ENCODE measurements around the gene SKIC2. TPM values are rescaled to one million over a fixed set of nuclear protein-coding genes. Genes with fewer than 3 reads are reported as not detected.
"Not testable (repeated sequence)": the region's sequence is repeated elsewhere in the genome, so short reads cannot be mapped to it uniquely, and the experiment has no call there.

SKIC2 gene
- total and polyA plus RNA-seq, 4 donors, result 26.7 to 188 (median 72.0) TPM

GRCh38 chr6:31969712-31970603, 11.0 kb downstream of the SKIC2 start:
- Histone ChIP-seq H3K27ac (ENCODE audit: low read depth in 1 of 2, low read length in 2 of 2) (peak overlapping the region in 1 of 2 donors; percentile 11), H3K4me3 (ENCODE audit: low read length in 2 of 2) (no peak overlapping the region), H3K9me3 (ENCODE audit: control insufficient read depth, low read length) (no peaks in the 10 kb centered on the region), H3K36me3 (ENCODE audit: control insufficient read depth in 1 of 2, insufficient read depth in 2 of 2, low read length in 1 of 2) (peaks cover 0 to 15% of the 10 kb centered on the region in 2 donors), H3K4me1 (ENCODE audit: control insufficient read depth in 1 of 2, insufficient read depth in 2 of 2, low read length in 2 of 2) (no peaks in the 10 kb centered on the region), H3K27me3 (ENCODE audit: control insufficient read depth in 1 of 2, insufficient read depth in 2 of 2, low read length in 1 of 2) (no peaks in the 10 kb centered on the region)
- peak; percentile 35 to 65 for DNase-seq
- 59 to 67% methylated on average over 17 of the region's 17 CpGs for WGBS, 2 donors
- no peak for ATAC-seq (ENCODE audit: low FRiP score)
- intact Hi-C loops (cut with DNase I), result loop anchor here in 1 of 2 donors (10.0 kb wide), 1 partner anchor 205 kb away; the partner anchor contains the start of genes AGPAT1 and RNF5

GRCh38 chr6:31970604-31971271, 11.8 kb downstream of the SKIC2 start:
- Histone ChIP-seq H3K27ac (ENCODE audit: low read depth in 1 of 2, low read length in 2 of 2) (peak overlapping the region in 1 of 2 donors; percentile 85), H3K36me3 (ENCODE audit: control insufficient read depth in 1 of 2, insufficient read depth in 2 of 2, low read length in 1 of 2) (peaks cover 0 to 13% of the 10 kb centered on the region in 2 donors), H3K27me3 (ENCODE audit: control insufficient read depth in 1 of 2, insufficient read depth in 2 of 2, low read length in 1 of 2) (no peaks in the 10 kb centered on the region), H3K4me3 (ENCODE audit: low read length in 2 of 2) (peak overlapping the region in 1 of 2 donors; percentile 70), H3K4me1 (ENCODE audit: control insufficient read depth in 1 of 2, insufficient read depth in 2 of 2, low read length in 2 of 2) (no peaks in the 10 kb centered on the region), H3K9me3 (ENCODE audit: control insufficient read depth, low read length) (no peaks in the 10 kb centered on the region)
- DNase-seq (peak; percentile 52 to 77), ATAC-seq (ENCODE audit: low FRiP score) (no peak)
- intact Hi-C loops (cut with DNase I), result loop anchor here in 1 of 2 donors (10.0 kb wide), 1 partner anchor 204 kb away; the partner anchor contains the start of genes AGPAT1 and RNF5
- 60% methylated on average over 16 to 18 of the region's 18 CpGs for WGBS, 2 donors

DNA sequence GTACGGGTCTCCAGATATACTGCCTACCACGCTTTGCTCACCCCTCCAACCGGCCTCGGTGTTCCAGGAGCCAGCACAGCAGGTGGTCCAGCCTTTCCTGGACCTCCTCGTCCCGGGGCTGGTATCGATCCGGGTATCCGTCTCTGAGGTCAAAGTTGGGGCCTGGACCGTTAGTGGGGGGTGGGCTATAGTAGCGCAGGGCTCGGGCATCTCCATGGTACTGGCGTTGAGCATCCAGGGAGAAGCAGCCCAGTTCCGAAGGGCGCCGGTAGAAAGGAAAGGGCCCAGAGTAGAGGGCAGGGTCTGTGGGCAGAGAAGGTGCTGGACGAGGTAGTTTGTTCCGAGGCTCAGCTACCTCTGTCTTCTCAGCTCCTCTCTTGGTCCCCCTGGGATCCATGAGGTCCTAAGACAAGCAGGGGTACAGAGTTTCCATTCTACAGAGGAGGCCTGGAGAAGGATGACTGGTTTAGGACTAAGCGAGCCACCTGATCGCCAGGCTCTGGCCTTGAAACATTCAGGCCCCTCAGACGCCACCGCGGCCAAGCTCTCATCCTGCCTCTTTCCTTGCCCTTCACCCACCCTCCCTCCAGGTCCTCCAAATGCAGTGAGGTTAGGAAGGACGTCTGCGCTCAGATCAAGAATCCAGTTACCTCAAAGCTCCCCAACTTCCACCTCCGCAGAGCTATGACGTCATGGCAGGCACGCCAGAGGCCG, 12.5 kb downstream of the SKIC2 start:
- intact Hi-C loops (cut with DNase I), result loop anchor here in 1 of 2 donors (10.0 kb wide), 1 partner anchor 203 kb away; the partner anchor contains the start of genes AGPAT1 and RNF5
- H3K27ac ChIP-seq (ENCODE audit: low read depth in 1 of 2, low read length in 2 of 2), result peak overlapping the region; percentile 83 to 85
- peak overlapping the region; percentile 7 to 70 for H3K4me3 ChIP-seq (ENCODE audit: low read length in 2 of 2)
- DNase-seq, result peak; percentile 49 to 78
- no peaks in the 10 kb centered on the region for H3K27me3 ChIP-seq (ENCODE audit: control insufficient read depth in 1 of 2, insufficient read depth in 2 of 2, low read length in 1 of 2)
- H3K9me3 ChIP-seq (ENCODE audit: control insufficient read depth, low read length), result no peaks in the 10 kb centered on the region
- peaks cover 0 to 12% of the 10 kb centered on the region in 2 donors for H3K36me3 ChIP-seq (ENCODE audit: control insufficient read depth in 1 of 2, insufficient read depth in 2 of 2, low read length in 1 of 2)
- whole genome bisulfite sequencing, 2 donors, result 15 to 18% methylated on average over 29 of the region's 29 CpGs
- no peaks in the 10 kb centered on the region for H3K4me1 ChIP-seq (ENCODE audit: control insufficient read depth in 1 of 2, insufficient read depth in 2 of 2, low read length in 2 of 2)
- ATAC-seq (ENCODE audit: low FRiP score), result no peak

- H3K4me1 ChIP-seq (ENCODE audit: control insufficient read depth in 1 of 2, insufficient read depth in 2 of 2, low read length in 2 of 2), result no peaks in the 10 kb centered on the region
- H3K36me3 ChIP-seq (ENCODE audit: control insufficient read depth in 1 of 2, insufficient read depth in 2 of 2, low read length in 1 of 2), result peaks cover 0 to 9% of the 10 kb centered on the region in 2 donors
- peak within 1 kb of the TSS; percentile 83 to 85 for H3K27ac ChIP-seq (ENCODE audit: low read depth in 1 of 2, low read length in 2 of 2)
- H3K9me3 ChIP-seq (ENCODE audit: control insufficient read depth, low read length), result no peaks in the 10 kb centered on the region
- intact Hi-C loops (cut with DNase I), result loop anchor here in 1 of 2 donors (1.0 to 10.0 kb wide), 2 partner anchors 13 to 203 kb away; partner anchors contain the start of genes AGPAT1, RNF5 and SKIC2
- no peaks in the 10 kb centered on the region for H3K27me3 ChIP-seq (ENCODE audit: control insufficient read depth in 1 of 2, insufficient read depth in 2 of 2, low read length in 1 of 2)
- DNase-seq (peak; percentile 98), ATAC-seq (ENCODE audit: low FRiP score) (peak; percentile 96)
- 0% methylated on average over 62 of the region's 62 CpGs for WGBS, 2 donors
- H3K4me3 ChIP-seq (ENCODE audit: low read length in 2 of 2), result peak within 1 kb of the TSS; percentile 40 to 70
These were observed 13.2 kb downstream of the SKIC2 start, which contains the start of gene DXO for GRCh38 chr6:31971993-31972708. Gene DXO, minus strand, starts transcription at chr6:31972138. Its CDS starts 463 bp downstream, at chr6:31971675.

- no peaks in the 10 kb centered on the region for H3K4me1 ChIP-seq (ENCODE audit: control insufficient read depth in 1 of 2, insufficient read depth in 2 of 2, low read length in 2 of 2)
- H3K36me3 ChIP-seq (ENCODE audit: control insufficient read depth in 1 of 2, insufficient read depth in 2 of 2, low read length in 1 of 2), result peaks cover 0 to 5% of the 10 kb centered on the region in 2 donors
- DNase-seq, result peak in 1 of 2 donors; percentile 27
- H3K27me3 ChIP-seq (ENCODE audit: control insufficient read depth in 1 of 2, insufficient read depth in 2 of 2, low read length in 1 of 2), result no peaks in the 10 kb centered on the region
- 4 to 6% methylated on average over 19 of the region's 19 CpGs for WGBS, 2 donors
- H3K9me3 ChIP-seq (ENCODE audit: control insufficient read depth, low read length), result no peaks in the 10 kb centered on the region
- H3K27ac ChIP-seq (ENCODE audit: low read depth in 1 of 2, low read length in 2 of 2), result peak overlapping the region; percentile 10 to 85
- peak overlapping the region; percentile 40 to 70 for H3K4me3 ChIP-seq (ENCODE audit: low read length in 2 of 2)
- intact Hi-C loops (cut with DNase I), result loop anchor here in 1 of 2 donors (1.0 to 10.0 kb wide), 2 partner anchors 14 to 202 kb away; partner anchors contain the start of genes AGPAT1, RNF5 and SKIC2
- ATAC-seq (ENCODE audit: low FRiP score), result no peak
These were observed 13.9 kb downstream of the SKIC2 start for GRCh38 chr6:31972709-31973350.

DNA sequence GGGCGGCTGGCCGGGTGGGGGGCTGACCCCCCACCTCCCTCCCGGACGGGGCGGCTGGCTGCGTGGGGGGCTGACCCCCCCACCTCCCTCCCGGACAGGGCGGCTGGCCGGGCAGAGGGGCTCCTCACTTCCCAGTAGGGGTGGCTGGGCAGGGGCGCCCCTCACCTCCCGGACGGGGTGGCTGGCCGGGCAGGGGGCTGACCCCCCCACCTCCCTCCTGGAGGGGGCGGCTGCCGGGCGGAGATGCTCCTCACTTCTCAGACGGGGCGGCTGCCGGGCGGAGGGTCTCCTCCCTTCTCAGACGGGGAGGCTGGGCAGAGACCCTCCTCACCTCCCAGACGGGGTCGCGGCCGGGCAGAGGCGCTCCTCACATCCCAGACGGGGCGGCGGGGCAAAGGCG, 17.1 kb downstream of the SKIC2 start:
- WGBS, 2 donors, result 95 to 96% methylated on average over 14 to 30 of the region's 30 CpGs
- intact Hi-C loops (cut with DNase I), result loop anchor here in 1 of 2 donors (10.0 kb wide), 1 partner anchor 199 kb away; the partner anchor contains the start of genes AGPAT1 and RNF5
- H3K4me1 ChIP-seq (ENCODE audit: control insufficient read depth in 1 of 2, insufficient read depth in 2 of 2, low read length in 2 of 2), result not testable (repeated sequence)

DNA sequence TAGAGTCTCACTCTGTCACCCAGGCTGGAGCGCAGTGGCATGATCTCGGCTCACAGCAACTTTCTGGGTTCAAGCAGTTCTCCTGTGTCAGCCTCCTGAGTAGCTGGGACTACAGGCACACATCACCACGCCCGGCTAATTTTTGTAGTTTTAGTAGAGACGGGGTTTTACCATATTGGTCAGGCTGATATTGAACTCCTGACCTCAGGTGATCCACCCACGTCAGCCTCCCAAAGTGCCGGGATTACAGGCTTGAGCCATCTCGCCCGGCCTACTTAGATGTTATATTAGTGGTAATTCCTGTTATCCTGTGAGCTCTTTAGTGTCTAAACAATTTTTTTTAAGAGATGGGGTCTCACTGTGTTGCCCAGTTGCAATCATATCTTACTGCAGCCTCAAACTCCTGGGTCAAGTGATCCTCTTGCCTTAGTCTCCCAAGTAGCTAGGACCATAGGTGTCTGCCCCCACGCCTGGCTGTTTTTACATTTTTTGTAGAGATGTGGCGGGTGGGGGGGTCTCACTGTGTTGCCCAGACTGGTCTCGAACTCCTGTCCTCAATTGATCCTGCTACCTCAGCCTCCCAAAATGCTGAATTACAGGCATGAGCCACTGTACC, 18.9 kb downstream of the SKIC2 start:
- H3K36me3 ChIP-seq (ENCODE audit: control insufficient read depth in 1 of 2, insufficient read depth in 2 of 2, low read length in 1 of 2), result peaks cover 0 to 5% of the 10 kb centered on the region in 2 donors
- no peak overlapping the region for H3K4me3 ChIP-seq (ENCODE audit: low read length in 2 of 2)
- H3K27ac ChIP-seq (ENCODE audit: low read depth in 1 of 2, low read length in 2 of 2), result no peak overlapping the region
- DNase-seq (peak; percentile 15 to 27), ATAC-seq (ENCODE audit: low FRiP score) (no peak)
- no peaks in the 10 kb centered on the region for H3K9me3 ChIP-seq (ENCODE audit: control insufficient read depth, low read length)
- 94 to 95% methylated on average over 12 of the region's 12 CpGs for WGBS, 2 donors
- intact Hi-C loops (cut with DNase I), result loop anchor here in 1 of 2 donors (10.0 kb wide), 1 partner anchor 197 kb away; the partner anchor contains the start of genes AGPAT1 and RNF5
- H3K4me1 ChIP-seq (ENCODE audit: control insufficient read depth in 1 of 2, insufficient read depth in 2 of 2, low read length in 2 of 2), result no peaks in the 10 kb centered on the region
- H3K27me3 ChIP-seq (ENCODE audit: control insufficient read depth in 1 of 2, insufficient read depth in 2 of 2, low read length in 1 of 2), result no peaks in the 10 kb centered on the region

More for the DNA sequence above, 17.1 kb downstream of the SKIC2 start:
- not testable (repeated sequence) for H3K36me3 ChIP-seq (ENCODE audit: control insufficient read depth in 1 of 2, insufficient read depth in 2 of 2, low read length in 1 of 2); H3K27ac ChIP-seq (ENCODE audit: low read depth in 1 of 2, low read length in 2 of 2); H3K27me3 ChIP-seq (ENCODE audit: control insufficient read depth in 1 of 2, insufficient read depth in 2 of 2, low read length in 1 of 2); ATAC-seq (ENCODE audit: low FRiP score); H3K4me3 ChIP-seq (ENCODE audit: low read length in 2 of 2); H3K9me3 ChIP-seq (ENCODE audit: control insufficient read depth, low read length)
- DNase-seq, result peak; percentile 44 to 49
